Vagina (tissue), 2 donors: Measurements from ENCODE around the gene ABLIM1. TPM values are rescaled to one million over a fixed set of nuclear protein-coding genes. Genes with fewer than 3 reads are reported as not detected.

Experiments
- DNase-seq, 2 donors: peaks; one replicate each; pipeline ENCODE4 v3.0.0-alpha.2; 2017; ENCODE audit errors: extremely low spot score in 2 of 2
- H3K27ac ChIP-seq: fragments of 200-600 bp; sonication (generic); one replicate; pipeline ENCODE4 v1.5.1; 2019
- H3K27me3 ChIP-seq: fragments of 200-600 bp; sonication (generic); one replicate; pipeline ENCODE4 v1.5.1; 2019
- H3K36me3 ChIP-seq, 2 donors: fragments of 200-600 bp; sonication (generic); one replicate each; pipeline ENCODE4 v1.5.1; 2017 to 2019
- H3K4me1 ChIP-seq: fragments of 200-600 bp; sonication (generic); one replicate; pipeline ENCODE4 v1.5.1; 2019
- H3K4me3 ChIP-seq, 2 donors: fragments of 200-600 bp; sonication (generic); 1 replicate in 1 of 2; 2 replicates in 1 of 2; pipeline ENCODE4 v1.5.1; 2016 to 2019
- H3K9me3 ChIP-seq: fragments of 200-600 bp; sonication (generic); one replicate; pipeline ENCODE4 v1.5.1; 2019
- POLR2A ChIP-seq, 2 donors: fragments of 450-650 bp; IDR thresholded peaks; one replicate each; pipeline ENCODE4 v1.6.1; 2017; ENCODE audit warnings: antibody characterized with exemption in 2 of 2, mild to moderate bottlenecking in 2 of 2, moderate library complexity in 2 of 2
- POLR2AphosphoS5 ChIP-seq, 2 donors: sonication (generic); formaldehyde crosslinking; IDR thresholded peaks; one replicate each; pipeline ENCODE4 v1.9.0; 2017; ENCODE audit warnings: antibody characterized with exemption in 2 of 2, mild to moderate bottlenecking in 2 of 2, low read depth in 1 of 2; ENCODE audit not compliant: insufficient read depth in 1 of 2
- intact Hi-C: fragments of 100-400 bp; cut with DNase I; formaldehyde crosslinking; loops from one replicate; pipeline ENCODE4 v1.15.1; 2023
- total RNA-seq: library from RNA; depleted of rRNA; stranded (reverse); fragments of >200 nt; gene quantifications from one replicate; pipeline ENCODE4 v1.2.3, GENCODE V29; 2016
- TF ChIP-seq, protein P1 (sequence below), 3 experiments: fragments of 450-650 bp in 2 of 3; fragments of 200-600 bp in 1 of 3; sonication (generic) in 1 of 3; IDR thresholded peaks; one replicate each; pipeline ENCODE4 v1.5.1; 2017 to 2019; ENCODE audit warnings: antibody characterized with exemption in 3 of 3, mild to moderate bottlenecking in 2 of 3, moderate library complexity in 2 of 3

Gene ABLIM1
- total RNA-seq, 1 donor from 2014 or later: 176 TPM

DNA sequence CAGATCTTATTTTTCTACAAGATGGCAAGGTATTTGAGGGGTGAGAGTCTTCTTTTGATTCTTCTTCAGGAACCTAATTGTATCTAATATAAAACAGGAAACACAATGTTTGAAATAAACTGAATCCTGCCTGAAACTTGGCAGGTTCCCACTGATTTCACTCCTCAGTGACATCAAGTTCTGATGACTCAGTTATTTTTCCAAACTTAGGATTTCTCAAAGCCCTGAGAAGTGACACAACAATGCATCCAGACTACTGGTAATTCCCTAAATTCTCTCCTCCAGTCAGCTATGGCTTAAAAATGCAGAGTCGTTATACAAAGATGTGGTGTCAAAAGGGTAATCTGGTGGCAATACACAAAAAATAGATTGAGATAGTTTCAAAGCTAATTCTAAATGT lies 80.9 kb downstream of the ABLIM1 start:
- peaks cover 19% of the 10 kb centered on the region for H3K4me1 ChIP-seq
- H3K27ac ChIP-seq: peak overlapping the region; percentile 39
- intact Hi-C loops: no loop called here

GRCh38 chr10:114576716-114577115 lies 81.4 kb downstream of the ABLIM1 start:
- Histone ChIP-seq H3K36me3 (no peaks in the 10 kb centered on the region), H3K4me1 (peaks cover 23% of the 10 kb centered on the region), H3K9me3 (no peaks in the 10 kb centered on the region), H3K27me3 (no peaks in the 10 kb centered on the region), H3K27ac (peak overlapping the region; percentile 39), H3K4me3 (no peak overlapping the region)
- no peak for DNase-seq
- TF ChIP-seq POLR2A (IDR thresholded peaks at IDR 0.05): no peak
- TF ChIP-seq POLR2AphosphoS5 (IDR thresholded peaks at IDR 0.05; ENCODE audit: insufficient read depth in 1 of 2, low read depth in 1 of 2): no peak
- TF ChIP-seq, protein P1, sequence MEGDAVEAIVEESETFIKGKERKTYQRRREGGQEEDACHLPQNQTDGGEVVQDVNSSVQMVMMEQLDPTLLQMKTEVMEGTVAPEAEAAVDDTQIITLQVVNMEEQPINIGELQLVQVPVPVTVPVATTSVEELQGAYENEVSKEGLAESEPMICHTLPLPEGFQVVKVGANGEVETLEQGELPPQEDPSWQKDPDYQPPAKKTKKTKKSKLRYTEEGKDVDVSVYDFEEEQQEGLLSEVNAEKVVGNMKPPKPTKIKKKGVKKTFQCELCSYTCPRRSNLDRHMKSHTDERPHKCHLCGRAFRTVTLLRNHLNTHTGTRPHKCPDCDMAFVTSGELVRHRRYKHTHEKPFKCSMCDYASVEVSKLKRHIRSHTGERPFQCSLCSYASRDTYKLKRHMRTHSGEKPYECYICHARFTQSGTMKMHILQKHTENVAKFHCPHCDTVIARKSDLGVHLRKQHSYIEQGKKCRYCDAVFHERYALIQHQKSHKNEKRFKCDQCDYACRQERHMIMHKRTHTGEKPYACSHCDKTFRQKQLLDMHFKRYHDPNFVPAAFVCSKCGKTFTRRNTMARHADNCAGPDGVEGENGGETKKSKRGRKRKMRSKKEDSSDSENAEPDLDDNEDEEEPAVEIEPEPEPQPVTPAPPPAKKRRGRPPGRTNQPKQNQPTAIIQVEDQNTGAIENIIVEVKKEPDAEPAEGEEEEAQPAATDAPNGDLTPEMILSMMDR (IDR thresholded peaks at IDR 0.05): no peak
- intact Hi-C loops: no loop called here

More for the DNA sequence above, 80.9 kb downstream of the ABLIM1 start:
- TF ChIP-seq POLR2A (IDR thresholded peaks at IDR 0.05) (no peak), POLR2AphosphoS5 (IDR thresholded peaks at IDR 0.05; ENCODE audit: insufficient read depth in 1 of 2, low read depth in 1 of 2) (peak in 1 of 2 donors; percentile 30)
- TF ChIP-seq, protein P1 (IDR thresholded peaks at IDR 0.05): no peak
- no peak overlapping the region for H3K4me3 ChIP-seq
- no peak for DNase-seq
- H3K9me3 ChIP-seq: no peaks in the 10 kb centered on the region
- no peaks in the 10 kb centered on the region for H3K27me3 ChIP-seq
- H3K36me3 ChIP-seq: no peaks in the 10 kb centered on the region

DNA sequence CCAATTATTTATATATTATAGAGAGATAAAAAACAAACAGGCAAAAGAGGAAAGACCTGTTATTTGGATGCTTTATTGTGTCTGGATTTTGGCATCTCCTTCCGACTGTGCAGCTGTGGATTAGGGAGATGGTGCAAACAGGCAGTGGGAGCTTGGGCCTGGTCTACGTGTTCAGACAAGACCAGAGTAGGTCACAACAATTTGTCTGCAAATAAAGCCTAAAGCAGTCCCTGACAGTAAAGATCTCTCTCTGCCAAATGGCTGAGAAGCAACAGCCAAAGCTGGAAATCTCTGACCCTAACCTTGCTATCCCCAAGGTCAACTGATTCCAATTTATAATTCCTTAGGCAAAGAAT lies 82.0 kb downstream of the ABLIM1 start:
- no peaks in the 10 kb centered on the region for H3K36me3 ChIP-seq
- H3K9me3 ChIP-seq: no peaks in the 10 kb centered on the region
- H3K4me1 ChIP-seq: peaks cover 29% of the 10 kb centered on the region
- H3K27ac ChIP-seq: no peak overlapping the region
- no peaks in the 10 kb centered on the region for H3K27me3 ChIP-seq
- DNase-seq: no peak
- intact Hi-C loops: no loop called here
- no peak overlapping the region for H3K4me3 ChIP-seq
- TF ChIP-seq, protein P1 (IDR thresholded peaks at IDR 0.05): no peak
- TF ChIP-seq POLR2AphosphoS5 (IDR thresholded peaks at IDR 0.05; ENCODE audit: insufficient read depth in 1 of 2, low read depth in 1 of 2): no peak
- TF ChIP-seq POLR2A (IDR thresholded peaks at IDR 0.05): no peak

DNA sequence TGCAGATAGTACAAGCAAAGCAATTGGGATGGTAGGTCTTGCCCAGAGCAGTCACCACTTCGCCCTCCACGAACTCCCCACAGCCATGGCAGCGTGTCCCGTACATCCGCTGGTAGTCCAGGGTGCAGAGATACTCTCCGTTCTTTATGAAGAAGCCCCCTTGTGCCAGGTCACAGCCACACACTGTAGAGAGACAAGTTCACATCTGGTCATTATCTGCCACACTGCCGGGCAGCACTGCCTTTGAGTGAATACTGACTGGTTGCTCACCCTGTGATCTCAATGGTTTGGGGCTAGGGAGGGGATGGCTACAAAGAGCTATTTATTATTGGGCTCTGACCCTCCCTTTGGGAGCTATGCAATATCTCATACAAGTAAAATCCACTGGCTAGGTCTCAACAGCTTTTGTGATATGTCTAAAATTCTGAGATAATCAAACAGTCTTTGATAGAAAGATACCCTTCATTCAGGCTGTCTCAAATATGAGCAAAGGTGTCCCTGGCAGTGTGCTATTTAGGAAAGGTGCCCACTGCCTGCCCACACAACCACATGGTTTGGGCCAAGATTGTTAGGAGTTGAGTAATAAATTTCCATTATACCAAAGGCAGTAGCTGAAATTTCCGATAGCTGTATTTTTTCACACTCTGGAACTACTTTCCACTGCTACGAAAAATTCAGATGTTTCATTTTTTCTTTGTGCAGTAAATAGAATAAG lies 82.5 kb downstream of the ABLIM1 start:
- Histone ChIP-seq H3K4me1 (peaks cover 32% of the 10 kb centered on the region), H3K27ac (no peak overlapping the region), H3K27me3 (no peaks in the 10 kb centered on the region), H3K36me3 (no peaks in the 10 kb centered on the region), H3K9me3 (no peaks in the 10 kb centered on the region), H3K4me3 (peak overlapping the region in 1 of 2 donors; percentile 3)
- TF ChIP-seq POLR2A (IDR thresholded peaks at IDR 0.05) (no peak), POLR2AphosphoS5 (IDR thresholded peaks at IDR 0.05; ENCODE audit: insufficient read depth in 1 of 2, low read depth in 1 of 2) (no peak)
- TF ChIP-seq, protein P1 (IDR thresholded peaks at IDR 0.05): no peak
- no peak for DNase-seq
- intact Hi-C loops: no loop called here

DNA sequence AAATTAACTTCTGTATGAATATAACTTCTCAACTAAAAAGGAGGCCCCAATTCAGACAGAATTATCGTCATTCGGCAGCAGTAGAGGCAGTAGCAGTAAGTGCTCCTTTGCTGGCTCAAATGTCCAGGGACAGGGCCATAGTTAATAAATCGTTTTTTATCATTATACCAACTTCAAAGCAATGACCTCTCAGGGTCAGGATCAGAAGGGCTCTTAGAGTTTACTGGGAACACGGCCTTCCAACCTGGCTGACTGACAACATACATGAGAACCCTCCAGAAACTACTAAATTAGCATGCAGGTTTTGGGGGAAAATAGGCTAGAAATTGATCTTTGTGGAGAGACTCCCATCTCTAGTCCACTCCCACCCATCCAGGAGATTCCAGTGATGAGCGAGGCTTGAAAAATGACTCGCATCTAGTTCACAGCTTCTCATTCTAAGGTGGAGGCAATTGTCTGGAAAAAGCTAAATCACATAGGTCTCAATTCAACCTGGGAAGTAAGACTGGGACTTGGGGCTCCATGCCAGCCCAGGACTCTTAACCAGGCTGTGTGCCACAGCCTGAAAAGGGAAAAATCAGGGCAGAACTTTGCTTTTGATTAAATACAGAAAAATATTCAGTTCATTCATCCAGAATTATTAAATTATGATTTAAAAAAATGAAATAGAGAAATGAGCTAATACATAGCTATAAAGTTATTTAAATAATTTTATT lies 84.6 kb downstream of the ABLIM1 start:
- peak overlapping the region in 1 of 2 donors; percentile 13 for H3K4me3 ChIP-seq
- TF ChIP-seq, protein P1 (IDR thresholded peaks at IDR 0.05): no peak
- TF ChIP-seq POLR2A (IDR thresholded peaks at IDR 0.05) (no peak), POLR2AphosphoS5 (IDR thresholded peaks at IDR 0.05; ENCODE audit: insufficient read depth in 1 of 2, low read depth in 1 of 2) (no peak)
- H3K4me1 ChIP-seq: peaks cover 32% of the 10 kb centered on the region
- H3K36me3 ChIP-seq: no peaks in the 10 kb centered on the region
- H3K27me3 ChIP-seq: no peaks in the 10 kb centered on the region
- DNase-seq: no peak
- intact Hi-C loops: no loop called here
- H3K9me3 ChIP-seq: no peaks in the 10 kb centered on the region
- no peak overlapping the region for H3K27ac ChIP-seq
